Loucy (cell line): ENCODE measurements around the gene HMCN1.

ENCODE experiments used
- CTCF ChIP-seq: fragments of 200-600 bp; sonication (generic); conservative IDR thresholded peaks from 2 replicates; pipeline ENCODE4 v1.5.1; 2014; ENCODE audit warnings: mild to moderate bottlenecking, antibody characterized with exemption, low read length
- EZH2phosphoT487 ChIP-seq: fragments of 200-600 bp; IDR thresholded peaks from 2 replicates; pipeline ENCODE4 v1.6.1; 2018; ENCODE audit warnings: antibody characterized with exemption, mild to moderate bottlenecking, moderate library complexity, borderline replicate concordance

DNA sequence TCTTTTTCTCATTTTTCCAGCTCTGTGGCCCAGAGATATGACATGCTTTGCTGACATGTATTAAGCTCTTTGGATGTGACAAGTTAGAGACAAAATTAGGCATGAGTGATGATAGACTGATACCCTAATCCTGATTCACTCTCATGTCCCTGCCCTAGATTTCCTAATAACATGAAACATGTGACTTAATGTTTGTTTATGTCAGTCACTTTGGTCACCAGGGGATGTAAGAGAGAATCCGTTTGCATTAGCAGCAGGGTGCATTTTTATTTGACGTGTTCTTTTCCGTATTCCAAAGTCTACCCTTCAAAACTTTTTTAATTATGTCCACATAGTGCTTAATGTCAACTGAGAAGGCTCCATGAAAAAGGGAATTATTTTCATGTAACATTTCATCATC, 192.4 kb downstream of the HMCN1 start:
- no peak for TF ChIP-seq CTCF
- TF ChIP-seq EZH2phosphoT487, result no peak
